GM06990 (cell line): Measurements from ENCODE around the gene ATE1.

Experiments used
- DNase-seq: peaks from one replicate; pipeline ENCODE4 v3.0.0-alpha.2; 2011; ENCODE audit not compliant: insufficient read length; ENCODE audit errors: extremely low read depth
- H3K27me3 ChIP-seq: replicated peaks from 2 replicates; pipeline ENCODE4 v1.6.0; 2011; ENCODE audit warnings: low read length; ENCODE audit not compliant: control insufficient read depth, insufficient read depth
- H3K36me3 ChIP-seq: 2 replicates; pipeline ENCODE4 v1.5.1; 2011; ENCODE audit warnings: low read length; ENCODE audit not compliant: control insufficient read depth, insufficient read depth
- H3K4me3 ChIP-seq: replicated peaks from 2 replicates; pipeline ENCODE4 v1.5.1; 2011; ENCODE audit warnings: low read depth, mild to moderate bottlenecking, control low read depth, low read length
- TF ChIP-seq, protein P1 (sequence below): IDR thresholded peaks from 2 replicates; pipeline ENCODE4 v1.5.1; 2011; ENCODE audit warnings: low read length, control low read depth, mild to moderate bottlenecking, inconsistent platforms; ENCODE audit not compliant: insufficient read depth, poor library complexity, severe bottlenecking

The ATE1 gene

DNA sequence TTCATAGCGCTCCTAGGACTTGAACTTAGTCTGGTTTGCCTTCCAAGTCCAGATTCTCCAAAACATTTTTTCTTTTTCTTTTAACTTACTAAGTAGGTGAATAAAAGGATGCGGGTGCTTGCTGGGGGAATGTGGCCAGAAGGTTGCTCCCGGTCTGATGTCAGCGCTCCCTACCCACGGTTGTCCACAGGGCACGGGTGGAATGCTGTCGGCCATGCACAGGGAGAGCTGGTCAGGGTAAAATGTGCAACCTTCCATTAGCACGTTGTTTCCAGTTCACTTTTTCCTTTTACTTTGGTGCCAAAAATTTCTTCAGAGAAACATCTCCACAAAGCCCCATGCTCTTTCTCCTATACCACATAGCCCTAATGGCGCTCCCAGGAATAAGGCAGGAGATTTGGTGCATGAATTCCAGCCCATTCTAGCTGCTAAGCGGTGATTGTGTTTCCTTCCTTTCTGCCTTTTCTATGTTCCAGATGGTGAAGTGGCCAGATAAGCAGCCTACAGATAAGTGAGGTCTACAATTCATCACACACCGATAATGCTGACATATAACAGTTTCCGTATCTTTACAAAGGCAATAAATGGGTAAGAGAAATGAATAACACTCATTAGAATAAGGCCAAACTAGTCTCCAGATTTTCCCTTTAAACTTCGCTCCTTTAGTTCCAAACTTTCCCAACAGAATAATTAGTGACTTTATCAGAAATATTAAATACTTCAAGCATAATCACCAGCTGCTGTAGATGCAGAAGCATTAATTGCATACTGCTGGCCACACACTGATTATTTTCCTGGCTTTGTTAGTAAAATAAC lies 191.3 kb downstream of the ATE1 start:
- no peaks in the 10 kb centered on the region for H3K27me3 ChIP-seq
- TF ChIP-seq, protein P1, sequence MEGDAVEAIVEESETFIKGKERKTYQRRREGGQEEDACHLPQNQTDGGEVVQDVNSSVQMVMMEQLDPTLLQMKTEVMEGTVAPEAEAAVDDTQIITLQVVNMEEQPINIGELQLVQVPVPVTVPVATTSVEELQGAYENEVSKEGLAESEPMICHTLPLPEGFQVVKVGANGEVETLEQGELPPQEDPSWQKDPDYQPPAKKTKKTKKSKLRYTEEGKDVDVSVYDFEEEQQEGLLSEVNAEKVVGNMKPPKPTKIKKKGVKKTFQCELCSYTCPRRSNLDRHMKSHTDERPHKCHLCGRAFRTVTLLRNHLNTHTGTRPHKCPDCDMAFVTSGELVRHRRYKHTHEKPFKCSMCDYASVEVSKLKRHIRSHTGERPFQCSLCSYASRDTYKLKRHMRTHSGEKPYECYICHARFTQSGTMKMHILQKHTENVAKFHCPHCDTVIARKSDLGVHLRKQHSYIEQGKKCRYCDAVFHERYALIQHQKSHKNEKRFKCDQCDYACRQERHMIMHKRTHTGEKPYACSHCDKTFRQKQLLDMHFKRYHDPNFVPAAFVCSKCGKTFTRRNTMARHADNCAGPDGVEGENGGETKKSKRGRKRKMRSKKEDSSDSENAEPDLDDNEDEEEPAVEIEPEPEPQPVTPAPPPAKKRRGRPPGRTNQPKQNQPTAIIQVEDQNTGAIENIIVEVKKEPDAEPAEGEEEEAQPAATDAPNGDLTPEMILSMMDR, result no peak
- no peaks in the 10 kb centered on the region for H3K36me3 ChIP-seq
- DNase-seq, result no peak
- no peak overlapping the region for H3K4me3 ChIP-seq

DNA sequence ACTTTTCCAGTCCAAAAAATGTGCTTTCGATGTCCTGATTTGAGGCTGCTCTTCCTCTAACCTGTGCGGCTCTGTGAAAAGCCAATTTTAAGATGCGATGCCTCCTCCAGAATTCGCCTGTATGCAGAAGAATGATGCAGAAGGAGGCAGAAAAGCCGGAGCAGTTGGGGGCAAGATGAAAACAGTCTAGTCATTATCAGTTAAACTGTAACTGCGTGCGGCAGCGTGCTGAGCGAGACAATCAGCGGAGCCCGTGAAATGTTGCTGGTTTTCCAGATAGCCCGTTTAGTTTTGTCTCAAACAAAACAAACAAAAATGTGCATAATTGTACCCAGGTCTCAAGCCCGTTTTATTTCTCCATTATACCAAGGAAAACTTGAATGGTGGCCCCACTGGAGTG lies 192.6 kb downstream of the ATE1 start:
- no peaks in the 10 kb centered on the region for H3K36me3 ChIP-seq
- H3K4me3 ChIP-seq, result no peak overlapping the region
- no peak for DNase-seq
- TF ChIP-seq, protein P1, result no peak
- H3K27me3 ChIP-seq, result no peaks in the 10 kb centered on the region

- H3K27me3 ChIP-seq, result no peaks in the 10 kb centered on the region
- TF ChIP-seq, protein P1, result peak; percentile 67
- H3K36me3 ChIP-seq, result no peaks in the 10 kb centered on the region
- no peak overlapping the region for H3K4me3 ChIP-seq
- DNase-seq, result no peak
Measured at GRCh38 chr10:121734589-121735045, 193.2 kb downstream of the ATE1 start.

- H3K4me3 ChIP-seq, result no peak overlapping the region
- TF ChIP-seq, protein P1, result no peak
- no peak for DNase-seq
- H3K36me3 ChIP-seq, result no peaks in the 10 kb centered on the region
- H3K27me3 ChIP-seq, result no peaks in the 10 kb centered on the region
Measured at GRCh38 chr10:121732656-121733445, 195.0 kb downstream of the ATE1 start.

GRCh38 chr10:121732172-121732571 lies 195.7 kb downstream of the ATE1 start:
- TF ChIP-seq, protein P1, result no peak
- DNase-seq, result no peak
- Histone ChIP-seq H3K27me3 (no peaks in the 10 kb centered on the region), H3K4me3 (no peak overlapping the region), H3K36me3 (no peaks in the 10 kb centered on the region)
